ENCODE data around the gene KLK6.

Gene KLK6

GRCh38 chr19:51010066-51010795 is 40.8 kb upstream of the KLK6 start:
- DNase-seq (ENCODE audit: low read depth, low spot score) = no peak
- no peak for TF ChIP-seq CTCF (IDR thresholded peaks at IDR 0.05; ENCODE audit: low read depth, low read length)
- in situ Hi-C loops (cut with HindIII; ENCODE audit: low sequenced_read_pairs) = no loop called here

GRCh38 chr19:51009061-51009891 is 39.9 kb upstream of the KLK6 start:
- no peak for DNase-seq (ENCODE audit: low read depth, low spot score)
- no peak for TF ChIP-seq CTCF (IDR thresholded peaks at IDR 0.05; ENCODE audit: low read depth, low read length)
- H3K4me3 ChIP-seq (ENCODE audit: low read depth, low read length) = no peak overlapping the region
- in situ Hi-C loops (cut with HindIII; ENCODE audit: low sequenced_read_pairs) = no loop called here

More at GRCh38 chr19:51010066-51010795, 40.8 kb upstream of the KLK6 start:
- no peak overlapping the region for H3K4me3 ChIP-seq (ENCODE audit: low read depth, low read length)

DNA sequence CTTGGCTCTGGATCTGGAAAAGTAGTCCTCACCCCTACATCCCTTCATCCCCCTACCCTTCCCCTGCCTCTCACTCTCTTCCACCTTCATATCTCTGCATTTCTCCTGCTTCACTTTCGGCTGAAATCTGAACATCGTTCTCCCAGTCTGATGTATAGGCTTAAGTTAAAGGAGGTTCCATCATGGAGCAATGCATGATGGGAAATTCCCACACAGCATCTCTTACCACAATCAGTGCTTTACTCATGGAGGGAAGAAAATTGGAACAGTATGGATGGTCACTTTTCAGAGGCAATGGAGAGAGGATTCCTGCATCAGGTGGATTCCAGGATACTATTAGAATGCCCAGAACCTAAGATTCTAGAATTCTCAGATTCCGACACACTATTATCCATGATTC is 38.1 kb upstream of the KLK6 start:
- H3K4me3 ChIP-seq (ENCODE audit: low read depth, low read length) = no peak overlapping the region
- in situ Hi-C loops (cut with HindIII; ENCODE audit: low sequenced_read_pairs) = no loop called here
- no peak for DNase-seq (ENCODE audit: low read depth, low spot score)
- TF ChIP-seq CTCF (IDR thresholded peaks at IDR 0.05; ENCODE audit: low read depth, low read length) = no peak

GRCh38 chr19:51006406-51006805 is 37.0 kb upstream of the KLK6 start:
- in situ Hi-C loops (cut with HindIII; ENCODE audit: low sequenced_read_pairs) = no loop called here

DNA sequence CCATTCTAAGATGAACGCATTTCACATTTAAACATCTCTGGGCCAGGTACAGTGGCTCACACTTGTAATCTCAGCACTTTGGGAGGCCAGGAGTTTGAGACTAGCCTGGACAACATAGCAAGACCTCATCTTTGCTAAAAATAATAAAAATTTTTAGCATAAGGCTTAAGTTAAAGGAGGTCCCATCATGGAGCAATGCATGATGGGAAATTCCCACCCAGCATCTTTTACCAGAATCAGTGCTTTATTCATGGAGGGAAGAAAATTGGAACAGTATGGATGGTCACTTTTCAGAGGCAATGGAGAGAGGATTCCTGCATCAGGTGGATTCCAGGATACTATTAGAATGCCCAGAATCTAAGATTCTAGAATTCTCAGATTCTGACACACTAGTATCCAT is 35.9 kb upstream of the KLK6 start:
- DNase-seq (ENCODE audit: low read depth, low spot score) = no peak
- in situ Hi-C loops (cut with HindIII; ENCODE audit: low sequenced_read_pairs) = no loop called here
- no peak for TF ChIP-seq CTCF (IDR thresholded peaks at IDR 0.05; ENCODE audit: low read depth, low read length)
- H3K4me3 ChIP-seq (ENCODE audit: low read depth, low read length) = no peak overlapping the region

More at GRCh38 chr19:51006406-51006805, 37.0 kb upstream of the KLK6 start:
- no peak for DNase-seq (ENCODE audit: low read depth, low spot score)
- H3K4me3 ChIP-seq (ENCODE audit: low read depth, low read length) = no peak overlapping the region
- TF ChIP-seq CTCF (IDR thresholded peaks at IDR 0.05; ENCODE audit: low read depth, low read length) = no peak

GRCh38 chr19:51003316-51003715 is 33.9 kb upstream of the KLK6 start:
- H3K4me3 ChIP-seq (ENCODE audit: low read depth, low read length) = no peak overlapping the region
- no peak for DNase-seq (ENCODE audit: low read depth, low spot score)
- no peak for TF ChIP-seq CTCF (IDR thresholded peaks at IDR 0.05; ENCODE audit: low read depth, low read length)
- in situ Hi-C loops (cut with HindIII; ENCODE audit: low sequenced_read_pairs) = no loop called here

All from astrocyte of the spinal cord (primary cell).